GM21367 (cell line): Measurements from ENCODE around the gene TTLL9.

ENCODE experiments used
- ATAC-seq: cut with Tn5 transposase; IDR thresholded peaks from one replicate; pipeline ENCODE4 v1.9.1; 2021; ENCODE audit not compliant: unreplicated experiment

The TTLL9 gene

DNA sequence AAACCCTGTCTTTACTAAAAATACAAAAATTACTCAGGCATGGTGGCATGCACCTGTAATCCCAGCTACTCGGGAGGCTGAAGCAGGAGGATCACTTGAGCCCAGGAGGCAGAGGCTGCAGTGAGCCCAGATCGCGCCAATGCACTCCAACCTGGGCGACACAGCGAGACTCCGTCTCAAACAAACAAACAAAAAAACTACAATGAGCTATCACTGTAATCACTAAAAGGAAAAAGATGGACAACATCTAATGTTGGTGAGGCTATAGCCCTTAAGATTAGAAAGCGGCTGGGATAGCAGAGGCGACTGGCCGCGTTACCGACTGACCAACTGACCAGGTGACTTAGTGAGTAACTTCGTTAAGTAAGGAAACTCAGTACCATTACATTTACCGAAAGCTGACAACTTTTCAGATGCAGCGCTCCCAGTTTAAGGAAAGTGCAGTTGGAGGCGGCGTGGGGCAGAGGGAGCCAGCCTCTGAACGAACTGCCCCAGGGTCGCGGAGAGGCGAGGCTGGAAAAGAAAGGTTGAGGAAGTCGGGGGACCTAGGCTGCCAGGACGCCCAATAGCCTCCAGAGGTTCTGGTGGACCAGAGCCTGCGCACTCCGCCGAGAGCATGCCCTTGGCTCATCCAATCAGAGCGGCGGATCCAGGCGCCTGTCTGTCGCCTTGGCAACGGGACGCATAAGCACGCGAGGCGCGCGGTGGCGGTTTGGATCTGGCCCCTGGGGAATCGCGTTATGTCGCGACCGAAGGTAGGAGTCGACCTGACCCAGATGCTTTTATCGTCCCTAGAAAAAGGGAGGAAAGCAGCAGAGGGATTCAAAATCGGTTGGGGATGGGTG, 8.9 kb downstream of the TTLL9 start:
- ATAC-seq = no peak

DNA sequence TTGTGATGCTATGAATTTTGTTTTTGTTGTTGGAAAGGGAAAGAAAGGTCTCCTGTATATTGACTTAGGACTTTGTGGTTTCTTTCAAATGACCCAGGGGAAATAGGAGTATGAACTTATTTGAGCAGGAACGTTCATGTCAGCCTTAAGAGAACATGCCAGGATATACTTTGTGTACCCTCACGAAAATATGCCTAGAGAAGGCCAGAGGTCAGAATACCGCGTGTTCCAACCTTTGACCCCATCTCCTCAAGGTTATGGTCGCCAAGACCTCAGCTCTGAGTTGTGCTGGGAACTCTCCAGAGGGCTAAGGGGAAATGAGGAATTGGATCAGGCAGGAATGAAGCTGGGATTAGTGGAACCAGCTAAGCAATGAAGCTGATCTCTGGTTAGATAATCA, 11.5 kb downstream of the TTLL9 start:
- no peak for ATAC-seq

DNA sequence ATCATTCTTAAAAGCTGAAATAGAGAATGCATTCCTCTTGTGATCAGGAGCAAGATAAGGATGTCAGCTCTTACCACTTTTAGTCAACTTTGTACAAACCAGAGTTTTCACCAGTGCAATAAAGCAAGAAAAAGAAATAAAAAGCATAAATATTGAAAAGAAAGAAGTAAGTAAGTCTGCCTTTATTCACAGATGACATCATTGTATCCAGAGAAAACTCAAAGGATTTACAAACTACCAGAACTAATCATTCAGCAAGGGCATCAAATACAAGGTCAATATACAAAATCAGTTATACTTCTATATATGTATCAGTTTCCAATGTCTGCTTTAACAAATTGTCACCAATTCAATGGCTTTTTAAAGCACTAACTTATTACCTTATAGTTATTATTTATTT, 13.4 kb downstream of the TTLL9 start:
- ATAC-seq = no peak

DNA sequence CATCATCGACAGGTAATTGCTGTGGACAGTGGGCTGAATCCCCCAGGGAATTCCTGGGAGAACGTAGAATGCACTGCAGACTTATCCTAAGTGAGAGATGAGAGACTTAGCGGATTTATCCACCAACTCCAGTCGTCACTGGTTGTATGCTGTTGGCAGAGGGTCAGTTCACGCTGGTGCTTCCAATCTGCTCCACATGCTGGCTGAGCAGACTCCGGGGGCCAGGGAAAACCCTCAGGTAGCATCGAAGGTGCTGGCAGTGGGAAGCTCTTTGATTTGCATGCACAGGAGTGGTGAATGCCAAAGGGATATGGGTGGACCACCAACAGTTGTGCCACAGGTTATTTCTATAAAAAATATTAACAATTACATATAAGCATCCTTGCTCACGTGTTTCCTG, 20.2 kb downstream of the TTLL9 start:
- ATAC-seq = no peak

DNA sequence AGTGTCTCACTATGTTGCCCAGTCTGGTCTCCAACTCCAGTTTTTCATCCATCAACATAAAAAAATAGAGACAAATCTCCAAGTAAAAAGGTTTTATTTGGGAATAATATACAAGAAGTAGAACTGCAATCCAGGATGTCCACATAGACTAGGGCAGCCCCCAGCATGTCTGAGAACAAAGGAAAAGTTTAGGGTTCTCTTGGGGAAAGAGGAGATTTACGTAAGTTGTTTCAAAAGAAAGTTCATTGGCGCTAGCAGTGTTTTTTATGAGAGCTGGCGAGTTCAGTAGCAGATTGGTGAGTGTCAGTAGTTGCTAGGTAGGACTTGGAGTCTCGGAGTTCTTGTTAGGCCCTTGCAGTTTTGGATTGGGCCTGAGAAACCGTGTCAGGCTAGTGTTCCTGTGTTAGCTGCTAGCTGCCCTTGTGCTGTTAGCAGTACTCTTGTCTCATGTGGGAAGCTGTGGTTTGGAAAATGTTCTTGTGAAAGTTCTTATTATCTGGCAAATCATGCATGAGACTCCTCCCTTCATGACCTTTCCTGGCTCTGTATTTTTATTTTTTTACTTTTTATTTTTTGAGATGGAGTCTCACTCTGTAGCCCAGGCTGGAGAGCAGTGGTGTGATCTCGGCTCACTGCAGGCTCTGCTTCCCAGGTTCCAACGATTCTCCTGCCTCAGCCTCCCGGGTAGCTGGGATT, 24.7 kb downstream of the TTLL9 start:
- peak; percentile 67 for ATAC-seq

DNA sequence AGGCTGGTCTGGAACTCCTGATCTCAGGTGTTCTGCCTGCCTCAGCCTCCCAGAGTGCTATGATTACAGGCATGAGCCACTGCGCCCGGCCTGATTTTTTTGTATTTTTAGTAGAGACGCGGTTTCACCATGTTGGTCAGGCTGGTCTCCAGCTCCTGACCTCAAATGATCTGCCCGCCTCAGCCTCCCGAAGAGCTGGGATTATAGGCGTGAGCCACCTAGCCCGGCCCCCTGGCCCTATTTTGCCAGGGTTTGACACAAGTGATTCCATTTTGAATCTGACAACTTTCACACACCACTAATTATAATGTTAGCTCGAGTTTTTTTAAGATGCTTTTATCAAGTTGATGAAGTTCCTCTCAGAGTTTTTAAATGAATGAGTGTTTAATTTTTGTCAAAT, 25.6 kb downstream of the TTLL9 start:
- no peak for ATAC-seq

DNA sequence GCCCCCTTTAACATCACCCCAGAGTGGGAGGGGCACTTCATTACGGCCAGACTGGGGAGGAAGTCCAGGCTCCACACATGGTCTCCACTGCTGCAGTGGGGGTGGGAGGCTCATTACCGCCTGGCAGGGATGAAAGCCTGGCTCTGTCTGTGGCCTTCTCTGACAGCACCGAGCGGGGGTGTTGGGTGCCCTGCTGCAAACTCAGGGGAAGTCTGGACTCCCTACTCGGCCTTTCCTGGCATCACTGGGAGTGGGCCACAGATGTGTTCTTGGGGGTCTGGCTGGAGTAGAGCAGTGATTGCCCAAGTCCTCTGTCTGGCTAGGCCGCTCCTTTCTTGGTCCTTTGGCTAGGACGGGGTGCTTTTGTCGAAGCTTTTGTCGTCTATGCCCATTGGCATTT, 27.1 kb downstream of the TTLL9 start:
- no peak for ATAC-seq

DNA sequence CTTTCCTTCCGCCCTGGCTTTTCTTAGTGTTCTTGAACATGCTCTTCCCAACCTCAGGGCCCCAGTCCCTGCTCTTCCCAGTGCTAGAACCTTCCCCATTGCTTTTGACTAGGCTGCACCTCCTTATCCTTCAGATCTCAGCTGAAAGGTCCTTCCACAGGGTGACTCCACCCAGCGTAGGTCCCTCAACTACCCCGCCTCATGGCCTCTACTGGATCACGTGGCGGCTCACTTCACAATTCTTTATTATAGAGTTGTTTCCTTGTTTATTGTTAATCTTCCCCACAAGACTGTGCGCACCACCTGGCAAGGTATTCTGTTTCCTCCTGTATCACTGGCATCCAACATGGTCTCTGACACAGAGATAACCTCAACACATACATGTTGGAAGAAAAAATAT, 31.2 kb downstream of the TTLL9 start:
- ATAC-seq = no peak

DNA sequence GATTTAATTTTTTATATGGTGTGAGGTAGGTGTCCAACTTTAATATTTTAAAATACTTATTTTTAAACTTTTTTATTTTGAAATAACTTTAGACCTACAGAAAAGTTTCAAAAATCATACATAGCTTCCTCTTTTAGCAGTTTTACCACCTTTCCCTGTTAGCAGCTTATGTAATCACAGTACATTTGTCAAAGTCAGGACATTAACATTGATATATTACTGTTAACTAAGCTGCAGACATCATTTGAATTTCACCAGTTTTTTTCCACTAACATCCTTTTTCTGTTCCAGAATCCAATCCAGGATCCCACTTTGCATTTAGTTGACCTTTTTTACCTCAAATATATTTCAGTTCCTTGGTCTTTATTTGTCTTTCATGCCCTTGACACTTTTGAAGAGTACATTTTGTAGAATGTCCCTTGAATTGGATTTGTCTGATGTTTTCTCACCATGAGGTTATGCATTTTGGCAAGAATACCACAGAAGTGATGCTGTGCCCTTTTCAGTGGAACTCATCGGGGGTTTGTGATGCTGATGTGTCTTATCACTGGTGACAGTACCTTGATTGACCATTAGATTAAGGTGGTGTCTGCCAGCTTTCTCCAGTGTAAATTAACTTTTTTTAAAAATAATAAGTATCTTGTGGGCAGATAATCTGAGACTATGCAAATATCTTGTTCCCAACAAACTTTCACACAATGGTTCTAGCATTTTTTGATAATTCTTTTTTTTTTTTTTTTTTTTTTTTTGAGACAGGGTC, 33.4 kb downstream of the TTLL9 start:
- ATAC-seq = no peak

DNA sequence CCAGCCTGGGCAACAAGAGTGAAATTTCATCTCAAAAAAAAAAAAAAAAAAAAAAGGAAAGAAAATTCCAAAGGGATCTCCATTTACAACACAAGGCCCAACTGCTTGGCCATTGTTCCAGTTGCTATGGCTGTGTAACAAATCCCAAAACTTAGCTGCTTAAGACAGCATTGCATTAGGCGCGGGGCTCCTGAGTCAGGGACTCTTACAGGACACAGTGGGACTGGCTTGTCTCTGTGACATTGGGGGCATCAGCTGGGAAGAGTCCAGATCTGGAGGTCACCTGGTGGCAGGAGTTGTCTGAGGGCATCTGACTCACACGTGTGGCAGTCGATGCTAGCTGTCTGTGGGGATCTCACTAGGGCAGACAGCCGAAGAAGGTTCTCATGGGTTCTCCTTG, 35.6 kb downstream of the TTLL9 start:
- ATAC-seq = no peak

DNA sequence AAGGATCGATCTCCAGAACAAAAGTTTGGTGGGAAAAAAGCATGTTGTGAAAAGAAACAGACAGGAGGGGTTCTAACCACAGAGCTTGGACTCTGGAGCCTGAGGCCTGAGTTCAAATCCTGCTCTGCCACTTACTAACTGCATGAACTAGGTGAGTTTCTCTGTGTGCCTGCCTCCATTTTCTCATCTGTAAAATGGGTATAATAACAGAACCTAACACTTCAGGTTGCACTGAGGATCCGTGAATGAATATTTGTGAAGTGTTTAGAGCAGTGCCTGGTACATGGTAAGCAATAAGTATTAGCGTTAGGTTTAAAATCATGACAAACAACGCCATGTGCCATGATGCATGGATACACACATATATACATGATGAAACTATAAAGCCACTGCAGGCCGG, 36.6 kb downstream of the TTLL9 start:
- ATAC-seq = no peak

DNA sequence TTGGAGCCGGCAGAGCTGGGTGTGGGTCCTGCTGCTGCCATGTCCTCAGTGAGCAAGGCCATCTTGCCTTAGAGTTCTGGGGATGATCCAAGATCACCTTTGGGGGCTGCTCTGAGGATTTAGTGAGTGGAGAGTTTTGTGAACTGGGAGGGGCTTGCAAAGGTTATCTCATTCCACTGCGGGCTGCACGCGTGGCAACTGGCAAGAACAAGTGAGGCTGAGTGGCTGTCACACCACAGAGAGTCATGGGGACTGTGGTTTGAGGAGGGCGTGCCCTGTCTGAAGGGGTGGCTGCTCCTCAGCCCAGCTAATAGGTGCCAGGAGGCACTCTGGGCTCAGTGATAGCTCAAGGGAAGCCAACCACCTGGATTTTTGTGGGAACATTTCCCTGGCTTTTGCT, 37.6 kb downstream of the TTLL9 start:
- no peak for ATAC-seq

DNA sequence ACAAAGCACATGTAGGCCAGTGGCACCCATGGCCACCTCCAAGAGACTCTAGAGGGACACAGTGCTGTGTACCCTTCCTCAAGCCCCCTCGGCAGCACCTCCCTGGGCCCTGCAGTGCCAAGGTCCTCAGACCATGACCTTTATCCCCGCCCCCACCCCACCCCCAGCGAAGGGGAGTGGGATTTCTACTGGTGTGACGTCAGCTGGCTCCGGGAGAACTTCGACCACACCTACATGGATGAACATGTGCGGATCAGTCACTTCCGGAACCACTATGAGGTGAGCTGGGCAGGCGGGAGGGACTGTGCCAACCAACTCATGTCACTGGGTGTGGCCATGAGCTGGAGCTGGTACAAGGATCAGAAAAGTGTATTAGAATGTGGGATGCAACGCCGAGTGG, 38.0 kb downstream of the TTLL9 start:
- no peak for ATAC-seq

DNA sequence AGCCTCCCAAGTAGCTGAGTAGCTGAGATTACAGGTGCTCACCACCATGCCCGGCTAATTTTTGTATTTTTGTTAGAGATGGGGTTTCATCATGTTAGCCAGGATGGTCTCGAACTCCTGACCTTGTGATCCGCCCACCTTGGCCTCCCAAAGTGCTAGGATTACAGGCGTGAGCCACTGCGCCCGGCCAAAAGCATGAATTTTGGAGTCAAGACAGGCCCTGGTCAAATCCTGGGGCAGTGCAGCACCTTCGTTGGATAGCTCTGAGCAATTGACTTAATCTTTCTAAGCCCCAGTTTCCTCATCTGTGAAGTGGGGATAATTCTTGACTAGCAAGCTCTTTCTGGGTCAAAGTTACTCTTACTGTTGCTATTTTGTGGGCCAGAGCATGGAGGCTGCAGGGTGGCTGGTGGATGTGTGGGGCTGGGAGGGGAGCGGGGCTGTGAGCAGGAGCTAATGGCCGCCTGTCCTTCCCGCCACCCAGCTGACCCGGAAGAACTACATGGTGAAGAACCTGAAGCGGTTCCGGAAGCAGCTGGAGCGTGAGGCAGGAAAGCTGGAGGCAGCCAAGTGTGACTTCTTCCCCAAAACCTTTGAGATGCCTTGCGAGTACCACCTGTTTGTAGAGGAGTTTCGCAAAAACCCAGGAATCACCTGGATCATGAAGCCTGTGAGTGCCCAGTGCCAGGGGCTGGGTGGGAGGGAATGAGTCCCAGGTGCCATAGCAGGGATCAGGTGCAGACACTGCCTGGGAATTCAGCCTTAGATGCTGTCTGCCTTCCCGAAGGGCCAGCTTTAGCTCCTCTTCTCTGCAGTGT, 39.0 kb downstream of the TTLL9 start:
- ATAC-seq = no peak

DNA sequence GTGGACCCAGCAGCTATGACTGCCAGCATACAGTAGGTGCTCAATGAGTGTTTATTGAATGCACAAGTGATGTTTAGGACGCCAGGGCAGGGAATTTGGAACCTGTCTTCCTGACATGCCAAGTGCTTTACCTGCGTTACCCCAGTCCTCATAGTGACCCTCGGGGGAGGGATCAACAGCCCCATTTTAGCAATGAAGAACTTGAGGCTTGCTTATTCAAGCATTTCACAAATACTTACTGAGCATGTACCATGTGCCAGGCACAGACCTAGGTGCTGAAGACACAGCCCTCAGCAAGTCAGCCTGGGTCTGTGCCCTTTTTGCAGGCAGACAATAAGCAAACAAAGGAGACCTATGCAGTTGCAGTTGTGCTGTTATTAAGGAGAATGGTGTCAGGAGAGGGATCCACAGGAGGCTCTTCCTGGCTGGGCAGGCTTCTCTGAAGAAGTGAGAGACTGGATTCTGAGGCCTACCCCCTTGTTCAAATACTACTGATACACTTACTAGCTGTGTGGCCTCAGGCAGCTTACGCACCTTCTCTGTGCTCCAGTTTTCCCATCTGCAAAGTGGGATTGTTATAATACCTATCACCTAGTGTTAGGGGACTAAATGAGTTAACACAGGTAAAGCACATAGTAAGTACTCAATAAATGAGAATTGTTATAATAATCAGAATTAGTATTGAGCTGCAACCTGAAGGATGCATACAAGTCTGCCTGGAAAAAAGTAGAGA, 39.8 kb downstream of the TTLL9 start:
- no peak for ATAC-seq

DNA sequence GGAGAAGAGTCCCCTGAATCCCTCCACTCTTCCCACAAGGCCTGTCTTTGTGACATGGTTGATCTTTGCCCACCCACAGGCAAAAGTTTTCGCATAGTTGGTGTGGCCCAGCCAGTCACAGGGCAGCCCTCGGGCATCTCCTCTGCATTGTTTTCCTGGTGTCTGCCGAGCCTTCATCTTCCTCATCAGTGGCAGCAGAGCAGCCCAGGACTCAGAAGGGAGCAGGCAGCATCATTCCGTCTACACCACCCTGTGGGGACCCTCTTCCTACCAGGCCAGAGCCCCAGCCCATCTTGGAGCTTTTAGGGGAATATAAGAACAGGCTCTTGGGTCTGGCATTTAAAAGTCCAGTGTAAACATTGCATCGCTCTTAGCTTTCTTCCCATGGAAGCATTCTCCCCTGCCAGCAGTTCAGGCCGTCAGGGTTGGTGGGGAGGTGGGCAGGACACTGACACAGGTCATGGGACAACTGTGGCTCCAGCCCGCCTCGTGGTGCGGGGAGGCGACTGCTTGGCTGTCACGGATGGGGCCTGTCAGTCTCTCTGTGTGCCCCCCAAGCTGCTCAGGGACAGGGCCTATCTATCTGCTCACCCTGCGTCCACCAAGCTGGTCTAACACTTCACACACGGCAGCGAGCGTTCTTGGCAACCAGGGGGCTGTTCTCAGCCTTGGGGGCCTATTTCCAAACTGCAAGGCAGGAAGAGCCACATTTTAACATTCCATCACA, 43.2 kb downstream of the TTLL9 start:
- ATAC-seq = no peak

DNA sequence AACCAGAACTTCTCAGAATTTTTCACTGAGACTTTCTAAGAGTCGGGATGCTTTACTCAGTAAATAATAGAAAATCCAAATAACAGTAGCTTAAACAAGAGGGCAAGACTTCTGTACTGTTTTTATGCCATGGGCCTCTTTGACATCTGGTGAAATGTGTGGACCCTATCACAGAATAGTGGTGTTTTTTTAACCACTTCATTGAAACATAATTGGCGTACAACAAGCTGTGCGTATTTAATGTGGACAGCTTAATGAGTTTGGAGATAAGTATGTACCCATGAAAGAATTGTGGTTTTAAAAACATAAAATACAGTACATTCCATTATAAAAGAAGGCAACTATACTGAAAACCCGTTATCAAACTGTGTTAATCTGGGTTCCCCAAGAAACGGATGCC, 43.7 kb downstream of the TTLL9 start:
- ATAC-seq = no peak

DNA sequence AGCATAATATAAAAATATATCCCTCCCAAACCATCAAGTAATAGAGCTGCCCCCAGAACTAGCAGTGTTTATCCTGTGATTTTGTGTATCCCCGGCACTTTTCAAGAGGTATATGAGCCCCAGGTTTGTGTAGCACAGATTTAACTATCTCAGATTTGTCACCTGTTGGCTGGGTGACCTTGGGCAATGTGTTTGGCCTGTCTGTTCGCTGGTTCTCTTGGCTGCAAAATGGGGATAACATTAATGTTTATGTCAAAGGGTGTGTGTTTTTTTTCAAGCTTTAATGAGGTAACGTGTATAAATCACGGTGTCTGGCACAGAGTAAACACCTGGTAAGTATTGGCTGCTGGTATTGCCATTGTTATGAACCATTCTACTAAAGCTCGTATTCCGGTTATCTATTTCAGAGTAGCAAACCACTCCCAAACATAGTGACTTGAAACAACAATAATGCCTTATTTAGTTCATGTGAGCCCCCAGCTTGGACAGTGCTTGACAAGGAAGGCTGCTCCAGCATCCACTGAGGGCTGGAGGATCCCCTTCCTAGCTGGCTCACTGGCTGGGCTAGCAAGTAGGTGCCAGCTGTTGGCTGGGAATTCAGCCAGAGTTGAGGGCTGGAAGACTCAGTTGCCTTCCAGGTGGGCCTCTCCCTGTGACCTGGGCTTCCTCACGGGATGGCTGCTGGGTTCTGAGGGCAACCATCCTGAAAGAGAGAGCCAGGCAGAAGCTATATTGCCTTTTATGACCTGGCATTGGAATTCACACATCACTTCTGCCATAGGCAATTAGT, 45.3 kb downstream of the TTLL9 start:
- no peak for ATAC-seq

DNA sequence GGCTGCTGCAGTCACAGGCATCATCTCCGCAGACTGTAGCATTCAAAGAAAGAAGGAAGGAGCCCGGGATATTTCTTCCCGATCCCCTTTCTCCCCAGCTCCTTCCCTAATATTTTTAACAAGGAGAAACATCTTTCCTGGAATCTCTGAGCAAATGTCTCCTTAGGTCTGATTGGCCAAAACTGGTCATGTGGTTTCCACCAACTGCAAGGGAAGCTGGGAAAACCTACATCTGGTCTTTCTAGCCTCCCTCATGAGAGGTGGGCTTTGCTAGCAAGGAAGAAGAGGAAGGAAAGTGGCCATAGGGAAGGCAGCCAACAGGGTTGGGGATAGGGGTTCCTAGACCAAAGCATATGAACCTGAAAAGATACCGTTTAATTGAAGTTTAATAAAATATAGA, 46.3 kb downstream of the TTLL9 start:
- no peak for ATAC-seq
